IPS-18a (cell line): ENCODE results near the gene TRIM65.

Source experiments
- H3K27ac ChIP-seq: one replicate; pipeline ENCODE4 v1.5.1; 2013; ENCODE audit warnings: low read length
- H3K27me3 ChIP-seq: one replicate; pipeline ENCODE4 v1.6.1; 2013; ENCODE audit warnings: mild to moderate bottlenecking, low read length; ENCODE audit not compliant: control insufficient read depth, insufficient read depth
- H3K36me3 ChIP-seq: one replicate; pipeline ENCODE4 v1.6.1; 2013; ENCODE audit warnings: low read depth, low read length; ENCODE audit not compliant: control insufficient read depth
- H3K4me1 ChIP-seq: one replicate; pipeline ENCODE4 v1.6.1; 2013; ENCODE audit warnings: low read depth, low read length; ENCODE audit not compliant: control insufficient read depth
- H3K4me3 ChIP-seq: one replicate; pipeline ENCODE4 v1.5.1; 2013; ENCODE audit warnings: low read length
- H3K9ac ChIP-seq: one replicate; pipeline ENCODE4 v1.6.1; 2013; ENCODE audit warnings: mild to moderate bottlenecking, low read length, moderate library complexity
- H3K9me3 ChIP-seq: one replicate; pipeline ENCODE4 v1.6.1; 2013; ENCODE audit warnings: low read depth, low read length; ENCODE audit not compliant: control insufficient read depth

The TRIM65 gene

GRCh38 chr17:75896415-75897159 is at the start of gene TRIM65:
Gene TRIM65 (minus strand): TSS chr17:75896951. CDS start chr17:75896937, 14 bp downstream.
- H3K9ac ChIP-seq: peak within 1 kb of the TSS; percentile 81
- no peaks in the 10 kb centered on the region for H3K9me3 ChIP-seq
- no peaks in the 10 kb centered on the region for H3K27me3 ChIP-seq
- peaks cover 33% of the 10 kb centered on the region for H3K36me3 ChIP-seq
- peak within 1 kb of the TSS; percentile 61 for H3K4me3 ChIP-seq
- H3K27ac ChIP-seq: no peak within 1 kb of the TSS
- peaks cover 10% of the 10 kb centered on the region for H3K4me1 ChIP-seq

- H3K27ac ChIP-seq: no peak overlapping the region
- peaks cover 39% of the 10 kb centered on the region for H3K36me3 ChIP-seq
- H3K27me3 ChIP-seq: no peaks in the 10 kb centered on the region
- H3K4me3 ChIP-seq: no peak overlapping the region
- peaks cover 4% of the 10 kb centered on the region for H3K4me1 ChIP-seq
- H3K9me3 ChIP-seq: no peaks in the 10 kb centered on the region
- no peak overlapping the region for H3K9ac ChIP-seq
Observed at GRCh38 chr17:75945211-75945610, 48.5 kb upstream of the TRIM65 start.

- H3K36me3 ChIP-seq: peaks cover 24% of the 10 kb centered on the region
- no peaks in the 10 kb centered on the region for H3K9me3 ChIP-seq
- no peak overlapping the region for H3K27ac ChIP-seq
- H3K4me3 ChIP-seq: no peak overlapping the region
- H3K4me1 ChIP-seq: peaks cover 4% of the 10 kb centered on the region
- no peaks in the 10 kb centered on the region for H3K27me3 ChIP-seq
- no peak overlapping the region for H3K9ac ChIP-seq
Observed at GRCh38 chr17:75943491-75943890, 46.7 kb upstream of the TRIM65 start.

- no peak overlapping the region for H3K4me3 ChIP-seq
- peaks cover 4% of the 10 kb centered on the region for H3K4me1 ChIP-seq
- H3K9me3 ChIP-seq: no peaks in the 10 kb centered on the region
- H3K27me3 ChIP-seq: no peaks in the 10 kb centered on the region
- H3K36me3 ChIP-seq: peaks cover 16% of the 10 kb centered on the region
- no peak overlapping the region for H3K9ac ChIP-seq
- H3K27ac ChIP-seq: no peak overlapping the region
Observed at GRCh38 chr17:75942473-75942872, 45.7 kb upstream of the TRIM65 start.

- peaks cover 4% of the 10 kb centered on the region for H3K4me1 ChIP-seq
- H3K27me3 ChIP-seq: no peaks in the 10 kb centered on the region
- H3K36me3 ChIP-seq: peaks cover 12% of the 10 kb centered on the region
- peak overlapping the region; percentile 55 for H3K9ac ChIP-seq
- peak overlapping the region; percentile 81 for H3K4me3 ChIP-seq
- H3K9me3 ChIP-seq: no peaks in the 10 kb centered on the region
- H3K27ac ChIP-seq: no peak overlapping the region
Observed at GRCh38 chr17:75941442-75941819, 44.7 kb upstream of the TRIM65 start.

- H3K27me3 ChIP-seq: no peaks in the 10 kb centered on the region
- H3K4me3 ChIP-seq: peak within 1 kb of the TSS; percentile 81
- H3K27ac ChIP-seq: no peak within 1 kb of the TSS
- H3K9ac ChIP-seq: peak within 1 kb of the TSS; percentile 76
- H3K9me3 ChIP-seq: no peaks in the 10 kb centered on the region
- peaks cover 4% of the 10 kb centered on the region for H3K4me1 ChIP-seq
- peaks cover 7% of the 10 kb centered on the region for H3K36me3 ChIP-seq
Observed at GRCh38 chr17:75940727-75941441, 44.1 kb upstream of the TRIM65 start, which contains the start of gene FBF1. Gene FBF1 (minus strand): TSS chr17:75941042. CDS start chr17:75938149, 2,893 bp downstream.

GRCh38 chr17:75937652-75938051 is 40.9 kb upstream of the TRIM65 start:
- peaks cover 4% of the 10 kb centered on the region for H3K4me1 ChIP-seq
- no peak overlapping the region for H3K4me3 ChIP-seq
- H3K9ac ChIP-seq: no peak overlapping the region
- no peaks in the 10 kb centered on the region for H3K27me3 ChIP-seq
- H3K36me3 ChIP-seq: no peaks in the 10 kb centered on the region
- no peaks in the 10 kb centered on the region for H3K9me3 ChIP-seq
- H3K27ac ChIP-seq: no peak overlapping the region

- Histone ChIP-seq H3K27me3 (no peaks in the 10 kb centered on the region), H3K27ac (no peak overlapping the region), H3K36me3 (no peaks in the 10 kb centered on the region), H3K9ac (no peak overlapping the region), H3K4me1 (no peaks in the 10 kb centered on the region), H3K9me3 (no peaks in the 10 kb centered on the region), H3K4me3 (no peak overlapping the region)
Observed at GRCh38 chr17:75933808-75934207, 37.1 kb upstream of the TRIM65 start.

GRCh38 chr17:75932852-75933251 is 36.1 kb upstream of the TRIM65 start:
- Histone ChIP-seq H3K27ac (no peak overlapping the region), H3K36me3 (no peaks in the 10 kb centered on the region), H3K9ac (no peak overlapping the region), H3K27me3 (no peaks in the 10 kb centered on the region), H3K4me1 (no peaks in the 10 kb centered on the region), H3K9me3 (no peaks in the 10 kb centered on the region), H3K4me3 (no peak overlapping the region)

GRCh38 chr17:75931062-75931461 is 34.3 kb upstream of the TRIM65 start:
- Histone ChIP-seq H3K9me3 (no peaks in the 10 kb centered on the region), H3K36me3 (peaks cover under 1% of the 10 kb centered on the region)

GRCh38 chr17:75927286-75927922 is 30.7 kb upstream of the TRIM65 start:
- H3K9ac ChIP-seq: no peak overlapping the region
- H3K27me3 ChIP-seq: no peaks in the 10 kb centered on the region
- H3K36me3 ChIP-seq: peaks cover 5% of the 10 kb centered on the region
- no peaks in the 10 kb centered on the region for H3K9me3 ChIP-seq
- no peak overlapping the region for H3K27ac ChIP-seq
- no peaks in the 10 kb centered on the region for H3K4me1 ChIP-seq
- H3K4me3 ChIP-seq: no peak overlapping the region

More at GRCh38 chr17:75931062-75931461, 34.3 kb upstream of the TRIM65 start:
- Histone ChIP-seq H3K4me3 (no peak overlapping the region), H3K4me1 (no peaks in the 10 kb centered on the region), H3K27me3 (no peaks in the 10 kb centered on the region), H3K27ac (no peak overlapping the region), H3K9ac (no peak overlapping the region)
